Gastrocnemius medialis (tissue), 4 donors: Measurements from ENCODE around the gene ESYT1.

ENCODE experiments used
- POLR2A ChIP-seq, 2 donors: fragments of 450-650 bp; IDR thresholded peaks; one replicate each; pipeline ENCODE4 v1.6.1; 2017; ENCODE audit warnings: antibody characterized with exemption in 2 of 2, mild to moderate bottlenecking in 2 of 2, moderate library complexity in 2 of 2
- TF ChIP-seq, protein P1 (sequence below), 5 experiments: fragments of 450-650 bp in 3 of 5; fragments of 200-600 bp in 2 of 5; sonication (generic) in 2 of 5; IDR thresholded peaks in 4 of 5; conservative IDR thresholded peaks in 1 of 5; 1 replicate in 4 of 5; 2 replicates in 1 of 5; pipeline ENCODE4 v1.5.1; 2016 to 2019; ENCODE audit warnings: antibody characterized with exemption in 5 of 5, mild to moderate bottlenecking in 3 of 5, moderate library complexity in 3 of 5

DNA sequence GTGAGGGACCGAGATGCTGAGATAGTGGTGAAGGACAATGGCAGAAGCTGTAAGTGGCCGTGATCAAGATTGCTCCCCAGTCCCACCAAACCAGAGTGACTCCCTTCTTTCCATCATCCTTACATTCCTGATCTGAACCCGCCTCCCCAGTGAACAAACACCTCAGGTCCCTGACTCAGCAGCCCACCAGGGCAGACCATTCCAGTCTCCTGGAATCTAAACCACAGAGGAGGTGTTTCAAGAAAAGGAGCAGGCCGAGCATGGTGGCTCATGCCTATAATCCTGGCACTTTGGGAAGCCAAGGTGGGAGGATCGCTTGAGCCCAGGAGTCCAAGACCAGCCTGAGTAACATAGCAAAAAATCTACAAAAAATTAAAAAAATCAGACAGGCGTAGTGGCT, 41.5 kb upstream of the ESYT1 start:
- TF ChIP-seq, protein P1, sequence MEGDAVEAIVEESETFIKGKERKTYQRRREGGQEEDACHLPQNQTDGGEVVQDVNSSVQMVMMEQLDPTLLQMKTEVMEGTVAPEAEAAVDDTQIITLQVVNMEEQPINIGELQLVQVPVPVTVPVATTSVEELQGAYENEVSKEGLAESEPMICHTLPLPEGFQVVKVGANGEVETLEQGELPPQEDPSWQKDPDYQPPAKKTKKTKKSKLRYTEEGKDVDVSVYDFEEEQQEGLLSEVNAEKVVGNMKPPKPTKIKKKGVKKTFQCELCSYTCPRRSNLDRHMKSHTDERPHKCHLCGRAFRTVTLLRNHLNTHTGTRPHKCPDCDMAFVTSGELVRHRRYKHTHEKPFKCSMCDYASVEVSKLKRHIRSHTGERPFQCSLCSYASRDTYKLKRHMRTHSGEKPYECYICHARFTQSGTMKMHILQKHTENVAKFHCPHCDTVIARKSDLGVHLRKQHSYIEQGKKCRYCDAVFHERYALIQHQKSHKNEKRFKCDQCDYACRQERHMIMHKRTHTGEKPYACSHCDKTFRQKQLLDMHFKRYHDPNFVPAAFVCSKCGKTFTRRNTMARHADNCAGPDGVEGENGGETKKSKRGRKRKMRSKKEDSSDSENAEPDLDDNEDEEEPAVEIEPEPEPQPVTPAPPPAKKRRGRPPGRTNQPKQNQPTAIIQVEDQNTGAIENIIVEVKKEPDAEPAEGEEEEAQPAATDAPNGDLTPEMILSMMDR (IDR thresholded peaks at IDR 0.05 in 4 of 5, conservative IDR thresholded peaks at IDR 0.05 in 1 of 5) = no peak
- TF ChIP-seq POLR2A (IDR thresholded peaks at IDR 0.05) = no peak
